Liver (tissue), 9 donors: ENCODE data around the gene SCAF1. TPM values are rescaled to one million over a fixed set of nuclear protein-coding genes. Genes with fewer than 3 reads are reported as not detected.

Experiments
- DNase-seq: peaks from one replicate; pipeline ENCODE4 v3.0.0-alpha.2; 2017; ENCODE audit warnings: low spot score
- H3K27ac ChIP-seq, 2 donors: one replicate each; pipeline ENCODE4 v1.7.0; 2013; ENCODE audit warnings: inconsistent platforms in 2 of 2, low read length in 2 of 2, control low read depth in 1 of 2, low read depth in 1 of 2, mild to moderate bottlenecking in 1 of 2
- H3K27me3 ChIP-seq, 4 donors: one replicate each; pipeline versions ENCODE4 v1.6.1 to v1.7.0; 2013; ENCODE audit warnings: low read length in 3 of 4, inconsistent platforms in 1 of 4, mild to moderate bottlenecking in 1 of 4, moderate library complexity in 1 of 4; ENCODE audit not compliant: control insufficient read depth in 4 of 4, insufficient read depth in 4 of 4
- H3K36me3 ChIP-seq, 4 donors: one replicate each; pipeline versions ENCODE4 v1.6.1 to v1.7.0; 2013; ENCODE audit warnings: low read length in 3 of 4, mild to moderate bottlenecking in 3 of 4, low read depth in 1 of 4, moderate library complexity in 1 of 4; ENCODE audit not compliant: control insufficient read depth in 4 of 4, insufficient read depth in 3 of 4
- H3K4me1 ChIP-seq, 4 donors: one replicate each; pipeline versions ENCODE4 v1.6.1 to v1.7.0; 2013; ENCODE audit warnings: low read length in 3 of 4, mild to moderate bottlenecking in 3 of 4, moderate library complexity in 1 of 4; ENCODE audit not compliant: control insufficient read depth in 4 of 4, insufficient read depth in 4 of 4
- H3K4me3 ChIP-seq, 3 donors: one replicate each; pipeline versions ENCODE4 v1.6.1 to v1.7.0; 2013; ENCODE audit warnings: low read length in 3 of 3, control low read depth in 1 of 3, low read depth in 1 of 3, mild to moderate bottlenecking in 1 of 3
- H3K9ac ChIP-seq, 2 donors: one replicate each; pipeline ENCODE4 v1.7.0; 2013; ENCODE audit warnings: low read length in 2 of 2, mild to moderate bottlenecking in 2 of 2, moderate library complexity in 2 of 2, control low read depth in 1 of 2, low read depth in 1 of 2
- H3K9me3 ChIP-seq, 4 donors: one replicate each; pipeline versions ENCODE4 v1.6.1 to v1.7.0; 2013; ENCODE audit warnings: low read length in 3 of 4; ENCODE audit not compliant: control insufficient read depth in 4 of 4
- ATF3 ChIP-seq: IDR thresholded peaks from 2 replicates; pipeline ENCODE4 v1.6.1; 2016; ENCODE audit warnings: antibody characterized with exemption
- CTCF ChIP-seq: fragments of 150-350 bp; IDR thresholded peaks from 2 replicates; pipeline ENCODE4 v1.5.1; 2017; ENCODE audit warnings: improper control_type of control experiment, low read depth, low read length; ENCODE audit not compliant: missing input control
- EGR1 ChIP-seq, 2 donors: IDR thresholded peaks; 2 replicates each; pipeline ENCODE4 v1.6.1; 2016 to 2018; ENCODE audit warnings: antibody characterized with exemption in 2 of 2, low read depth in 2 of 2
- FOXA1 ChIP-seq: IDR thresholded peaks from 2 replicates; pipeline ENCODE4 v1.6.1; 2016; ENCODE audit warnings: antibody characterized with exemption
- FOXA2 ChIP-seq: IDR thresholded peaks from 2 replicates; pipeline ENCODE4 v1.6.1; 2016; ENCODE audit warnings: antibody characterized with exemption
- GABPA ChIP-seq, 2 donors: IDR thresholded peaks in 1 of 2; conservative IDR thresholded peaks in 1 of 2; 2 replicates each; pipeline ENCODE4 v1.6.1; 2016; ENCODE audit warnings: antibody characterized with exemption in 2 of 2, mild to moderate bottlenecking in 1 of 2, moderate library complexity in 1 of 2
- HNF4A ChIP-seq, 2 donors: conservative IDR thresholded peaks; 2 replicates each; pipeline ENCODE4 v1.6.1; 2016; ENCODE audit warnings: antibody characterized with exemption in 2 of 2, mild to moderate bottlenecking in 2 of 2
- HNF4G ChIP-seq: IDR thresholded peaks from 2 replicates; pipeline ENCODE4 v1.6.1; 2016; ENCODE audit warnings: antibody characterized with exemption
- JUND ChIP-seq, 2 donors: IDR thresholded peaks; 2 replicates each; pipeline ENCODE4 v1.6.1; 2016; ENCODE audit warnings: antibody characterized with exemption in 2 of 2
- MAX ChIP-seq: IDR thresholded peaks from 2 replicates; pipeline ENCODE4 v1.6.1; 2016; ENCODE audit warnings: antibody characterized with exemption
- NR2F2 ChIP-seq: IDR thresholded peaks from 2 replicates; pipeline ENCODE4 v1.6.1; 2016; ENCODE audit warnings: antibody characterized with exemption
- RAD21 ChIP-seq, 2 donors: IDR thresholded peaks; 2 replicates each; pipeline ENCODE4 v1.6.1; 2016; ENCODE audit warnings: antibody characterized with exemption in 2 of 2, mild to moderate bottlenecking in 2 of 2
- RXRA ChIP-seq, 2 donors: IDR thresholded peaks; 2 replicates each; pipeline ENCODE4 v1.6.1; 2017 to 2018; ENCODE audit warnings: antibody characterized with exemption in 2 of 2, mild to moderate bottlenecking in 1 of 2
- SP1 ChIP-seq: IDR thresholded peaks from 2 replicates; pipeline ENCODE4 v1.6.1; 2018; ENCODE audit warnings: antibody characterized with exemption, mild to moderate bottlenecking
- TAF1 ChIP-seq: conservative IDR thresholded peaks from 2 replicates; pipeline ENCODE4 v1.6.1; 2016; ENCODE audit warnings: antibody characterized with exemption, mild to moderate bottlenecking
- YY1 ChIP-seq: IDR thresholded peaks from 2 replicates; pipeline ENCODE4 v1.6.1; 2016; ENCODE audit warnings: antibody characterized with exemption, mild to moderate bottlenecking
- WGBS: extraction: QIAGEN DNeasy Blood & Tissue Kit; methylation state at CpG from one replicate; pipeline ENCODE4 v1.1.7; 2013; 5-methylcytosine and 5-hydroxymethylcytosine counted together
- polyA plus RNA-seq, 2 donors: library from polyadenylated mRNA; stranded (reverse) in 1 of 2; unstranded in 1 of 2; fragments of 200-250 nt in 1 of 2; fragments of >200 nt in 1 of 2; fragmentation: Nextera tagmentation in 1 of 2; extraction: Ambion mirVana in 1 of 2; gene quantifications; one replicate each; pipeline versions ENCODE4 v1.2.1 to v1.2.3, GENCODE V29; 2013 to 2015
- total RNA-seq, 2 donors: library from RNA; depleted of rRNA; stranded (reverse); fragments of >200 nt; gene quantifications; one replicate each; pipeline ENCODE4 v1.2.3, GENCODE V29; 2014
- TF ChIP-seq, protein P1 (sequence below): IDR thresholded peaks from 2 replicates; pipeline ENCODE4 v1.6.1; 2016; ENCODE audit warnings: antibody characterized with exemption, mild to moderate bottlenecking
- TF ChIP-seq, protein P2 (sequence below): IDR thresholded peaks from 2 replicates; pipeline ENCODE4 v1.6.1; 2016; ENCODE audit warnings: antibody characterized with exemption
- donor health status: healthy.
- donor health status: healthy.
- donor health status: healthy.
- donor health status: healthy.
- donor health status: healthy.

The SCAF1 gene
- total and polyA plus RNA-seq, 4 donors, result 4.6 to 17.6 (median 9.9) TPM

- Histone ChIP-seq H3K9ac (no peak overlapping the region), H3K4me3 (no peak overlapping the region), H3K27ac (no peak overlapping the region), H3K36me3 (no peaks in the 10 kb centered on the region), H3K27me3 (no peaks in the 10 kb centered on the region), H3K4me1 (no peaks in the 10 kb centered on the region), H3K9me3 (no peaks in the 10 kb centered on the region)
- 85% methylated on average over 5 of the region's 5 CpGs for WGBS
- TF ChIP-seq NR2F2, result no peak
- TF ChIP-seq SP1, result no peak
- no peak for TF ChIP-seq HNF4G
- no peak for TF ChIP-seq MAX
- TF ChIP-seq HNF4A (conservative IDR thresholded peaks at IDR 0.05), result no peak
- TF ChIP-seq FOXA2, result no peak
- no peak for TF ChIP-seq RXRA (IDR thresholded peaks at IDR 0.05)
- DNase-seq, result no peak
Observed at GRCh38 chr19:49699364-49699763, 57.4 kb downstream of the SCAF1 start.

DNA sequence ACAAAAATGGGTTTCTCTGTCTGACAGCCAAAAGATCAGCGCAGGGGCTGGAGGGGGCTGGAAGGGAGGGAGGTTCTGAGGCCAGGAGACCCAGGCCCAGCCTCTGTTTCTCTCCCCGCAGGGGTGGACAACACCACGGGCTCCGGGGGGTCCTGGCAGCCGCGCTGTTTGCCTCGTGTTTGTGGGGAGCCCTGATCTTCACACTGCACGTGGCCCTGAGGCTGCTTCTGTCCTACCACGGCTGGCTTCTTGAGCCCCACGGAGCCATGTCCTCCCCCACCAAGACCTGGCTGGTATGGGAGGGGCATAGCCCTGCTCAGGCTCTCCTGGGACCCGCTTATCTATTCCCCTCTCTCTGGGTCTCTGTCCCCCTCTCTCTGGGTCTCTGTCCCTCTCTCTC lies 58.6 kb downstream of the SCAF1 start:
- no peak overlapping the region for H3K9ac ChIP-seq
- WGBS, result 55% methylated on average over 11 of the region's 11 CpGs
- H3K27ac ChIP-seq, result no peak overlapping the region
- H3K27me3 ChIP-seq, result no peaks in the 10 kb centered on the region
- H3K4me1 ChIP-seq, result no peaks in the 10 kb centered on the region
- H3K9me3 ChIP-seq, result no peaks in the 10 kb centered on the region
- no peaks in the 10 kb centered on the region for H3K36me3 ChIP-seq
- TF ChIP-seq ATF3, result no peak
- TF ChIP-seq MAX, result no peak
- no peak for TF ChIP-seq RAD21 (IDR thresholded peaks at IDR 0.05)
- TF ChIP-seq, protein P1, sequence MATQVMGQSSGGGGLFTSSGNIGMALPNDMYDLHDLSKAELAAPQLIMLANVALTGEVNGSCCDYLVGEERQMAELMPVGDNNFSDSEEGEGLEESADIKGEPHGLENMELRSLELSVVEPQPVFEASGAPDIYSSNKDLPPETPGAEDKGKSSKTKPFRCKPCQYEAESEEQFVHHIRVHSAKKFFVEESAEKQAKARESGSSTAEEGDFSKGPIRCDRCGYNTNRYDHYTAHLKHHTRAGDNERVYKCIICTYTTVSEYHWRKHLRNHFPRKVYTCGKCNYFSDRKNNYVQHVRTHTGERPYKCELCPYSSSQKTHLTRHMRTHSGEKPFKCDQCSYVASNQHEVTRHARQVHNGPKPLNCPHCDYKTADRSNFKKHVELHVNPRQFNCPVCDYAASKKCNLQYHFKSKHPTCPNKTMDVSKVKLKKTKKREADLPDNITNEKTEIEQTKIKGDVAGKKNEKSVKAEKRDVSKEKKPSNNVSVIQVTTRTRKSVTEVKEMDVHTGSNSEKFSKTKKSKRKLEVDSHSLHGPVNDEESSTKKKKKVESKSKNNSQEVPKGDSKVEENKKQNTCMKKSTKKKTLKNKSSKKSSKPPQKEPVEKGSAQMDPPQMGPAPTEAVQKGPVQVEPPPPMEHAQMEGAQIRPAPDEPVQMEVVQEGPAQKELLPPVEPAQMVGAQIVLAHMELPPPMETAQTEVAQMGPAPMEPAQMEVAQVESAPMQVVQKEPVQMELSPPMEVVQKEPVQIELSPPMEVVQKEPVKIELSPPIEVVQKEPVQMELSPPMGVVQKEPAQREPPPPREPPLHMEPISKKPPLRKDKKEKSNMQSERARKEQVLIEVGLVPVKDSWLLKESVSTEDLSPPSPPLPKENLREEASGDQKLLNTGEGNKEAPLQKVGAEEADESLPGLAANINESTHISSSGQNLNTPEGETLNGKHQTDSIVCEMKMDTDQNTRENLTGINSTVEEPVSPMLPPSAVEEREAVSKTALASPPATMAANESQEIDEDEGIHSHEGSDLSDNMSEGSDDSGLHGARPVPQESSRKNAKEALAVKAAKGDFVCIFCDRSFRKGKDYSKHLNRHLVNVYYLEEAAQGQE, result no peak
- TF ChIP-seq HNF4A (conservative IDR thresholded peaks at IDR 0.05), result no peak
- TF ChIP-seq GABPA (IDR thresholded peaks at IDR 0.05 in 1 of 2, conservative IDR thresholded peaks at IDR 0.05 in 1 of 2), result no peak
- no peak for TF ChIP-seq FOXA2
- no peak for TF ChIP-seq EGR1 (IDR thresholded peaks at IDR 0.05; ENCODE audit: low read depth in 2 of 2)
- no peak for TF ChIP-seq HNF4G
- TF ChIP-seq YY1, result no peak
- TF ChIP-seq JUND (IDR thresholded peaks at IDR 0.05), result no peak
- no peak for TF ChIP-seq FOXA1
- TF ChIP-seq, protein P2, sequence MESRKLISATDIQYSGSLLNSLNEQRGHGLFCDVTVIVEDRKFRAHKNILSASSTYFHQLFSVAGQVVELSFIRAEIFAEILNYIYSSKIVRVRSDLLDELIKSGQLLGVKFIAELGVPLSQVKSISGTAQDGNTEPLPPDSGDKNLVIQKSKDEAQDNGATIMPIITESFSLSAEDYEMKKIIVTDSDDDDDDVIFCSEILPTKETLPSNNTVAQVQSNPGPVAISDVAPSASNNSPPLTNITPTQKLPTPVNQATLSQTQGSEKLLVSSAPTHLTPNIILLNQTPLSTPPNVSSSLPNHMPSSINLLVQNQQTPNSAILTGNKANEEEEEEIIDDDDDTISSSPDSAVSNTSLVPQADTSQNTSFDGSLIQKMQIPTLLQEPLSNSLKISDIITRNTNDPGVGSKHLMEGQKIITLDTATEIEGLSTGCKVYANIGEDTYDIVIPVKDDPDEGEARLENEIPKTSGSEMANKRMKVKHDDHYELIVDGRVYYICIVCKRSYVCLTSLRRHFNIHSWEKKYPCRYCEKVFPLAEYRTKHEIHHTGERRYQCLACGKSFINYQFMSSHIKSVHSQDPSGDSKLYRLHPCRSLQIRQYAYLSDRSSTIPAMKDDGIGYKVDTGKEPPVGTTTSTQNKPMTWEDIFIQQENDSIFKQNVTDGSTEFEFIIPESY, result no peak
- no peak for TF ChIP-seq RXRA (IDR thresholded peaks at IDR 0.05)
- TF ChIP-seq CTCF, result no peak
- TF ChIP-seq NR2F2, result no peak
- TF ChIP-seq SP1, result no peak
- no peak for TF ChIP-seq TAF1
- no peak for DNase-seq
- no peak overlapping the region for H3K4me3 ChIP-seq
